ENCODE data around the gene OTUD1. TPM values are rescaled to one million over a fixed set of nuclear protein-coding genes. Genes with fewer than 3 reads are reported as not detected.

Gene OTUD1
- total and polyA plus RNA-seq, 10 of the 15 experiments (the other 5 are each of a cell fraction or from before 2014, with no cell fraction given): 0.18 to 1.6 (median 0.63) TPM; not detected in 1

- Histone ChIP-seq H3K4me1 (ENCODE audit: control insufficient read depth, insufficient read depth, low read length) (peaks cover 18% of the 10 kb centered on the region), H3K36me3 (ENCODE audit: control insufficient read depth in 2 of 2, insufficient read depth in 2 of 2, low read length in 1 of 2) (no peaks in the 10 kb centered on the region), H3K79me2 (ENCODE audit: control insufficient read depth, insufficient read depth, low read length) (no peaks in the 10 kb centered on the region), H3K4me3 (no peak overlapping the region), H2AFZ (ENCODE audit: control insufficient read depth, low read depth, low read length) (no peak overlapping the region), H3K27ac (ENCODE audit: control insufficient read depth, insufficient read depth) (no peak overlapping the region), H3K27me3 (replicated peaks in 1 of 2; ENCODE audit: control insufficient read depth in 2 of 2, insufficient read depth in 2 of 2, low read length in 1 of 2) (no peaks in the 10 kb centered on the region), H4K20me1 (ENCODE audit: control insufficient read depth, insufficient read depth) (no peaks in the 10 kb centered on the region), H3K9me3 (replicated peaks; ENCODE audit: control insufficient read depth, insufficient read depth, low read length) (no peaks in the 10 kb centered on the region), H3K4me2 (ENCODE audit: control insufficient read depth, insufficient read depth) (peak overlapping the region; percentile 71; the same call in 1 of the 2 replicates), H3K9ac (ENCODE audit: control insufficient read depth, insufficient read depth, low read length) (no peak overlapping the region)
- WGBS (ENCODE audit: insufficient coverage, insufficient replicate concordance, low lambda C conversion rate, missing lambda C conversion rate): 92% methylated on average over 2 of the region's 2 CpGs
- DNase-seq (ENCODE audit: low read depth, low spot score) (no peak), ATAC-seq (no peak), FAIRE-seq (no peak)
- POLR2A ChIA-PET: no interaction called here
- SMC1A ChIA-PET (ENCODE audit: uncharacterized antibody, unreplicated experiment): no interaction called here
- CTCF ChIA-PET: no interaction called here
- RAD21 ChIA-PET (ENCODE audit: unreplicated experiment): no interaction called here
- BruUV-seq (replicated peaks): no TSS peak
- in situ Hi-C loops (cut with MboI): no loop called here
- intact Hi-C loops (cut with micrococcal nuclease; ENCODE audit: unreplicated experiment): no loop called here
- TF ChIP-seq CHD2 (IDR thresholded peaks at IDR 0.05; ENCODE audit: borderline replicate concordance, low read depth, low read length) (no peak), EP300 (IDR thresholded peaks at IDR 0.05; ENCODE audit: borderline replicate concordance in 1 of 2, control insufficient read depth in 1 of 2, low read depth in 2 of 2, low read length in 2 of 2) (no peak), HCFC1 (IDR thresholded peaks at IDR 0.05; ENCODE audit: low read length) (no peak), RCOR1 (conservative IDR thresholded peaks at IDR 0.05; ENCODE audit: low read depth, low read length) (no peak), E2F4 (IDR thresholded peaks at IDR 0.05; ENCODE audit: low read depth, low read length) (no peak), PBX3 (IDR thresholded peaks at IDR 0.05; ENCODE audit: insufficient replicate concordance, low read depth, low read length) (no peak), CHD1 (IDR thresholded peaks at IDR 0.05; ENCODE audit: low read depth, low read length) (no peak), HDAC6 (IDR thresholded peaks at IDR 0.05; ENCODE audit: unreplicated experiment) (no peak), BMI1 (IDR thresholded peaks at IDR 0.05; ENCODE audit: borderline replicate concordance) (no peak), CREB1 (IDR thresholded peaks at IDR 0.05; ENCODE audit: low read depth) (no peak), SREBF2 (IDR thresholded peaks at IDR 0.05; ENCODE audit: low read length) (no peak), RAD21 (IDR thresholded peaks at IDR 0.05; ENCODE audit: insufficient read depth, low read depth, low read length) (no peak), MLLT1 (IDR thresholded peaks at IDR 0.05) (no peak), ZNF622 (IDR thresholded peaks at IDR 0.05) (no peak), POLR2AphosphoS2 (IDR thresholded peaks at IDR 0.05; ENCODE audit: low read depth, low read length) (no peak)
- TF ChIP-seq, protein P1, sequence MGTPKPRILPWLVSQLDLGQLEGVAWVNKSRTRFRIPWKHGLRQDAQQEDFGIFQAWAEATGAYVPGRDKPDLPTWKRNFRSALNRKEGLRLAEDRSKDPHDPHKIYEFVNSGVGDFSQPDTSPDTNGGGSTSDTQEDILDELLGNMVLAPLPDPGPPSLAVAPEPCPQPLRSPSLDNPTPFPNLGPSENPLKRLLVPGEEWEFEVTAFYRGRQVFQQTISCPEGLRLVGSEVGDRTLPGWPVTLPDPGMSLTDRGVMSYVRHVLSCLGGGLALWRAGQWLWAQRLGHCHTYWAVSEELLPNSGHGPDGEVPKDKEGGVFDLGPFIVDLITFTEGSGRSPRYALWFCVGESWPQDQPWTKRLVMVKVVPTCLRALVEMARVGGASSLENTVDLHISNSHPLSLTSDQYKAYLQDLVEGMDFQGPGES (IDR thresholded peaks at IDR 0.05): no peak
- TF ChIP-seq, protein P2, sequence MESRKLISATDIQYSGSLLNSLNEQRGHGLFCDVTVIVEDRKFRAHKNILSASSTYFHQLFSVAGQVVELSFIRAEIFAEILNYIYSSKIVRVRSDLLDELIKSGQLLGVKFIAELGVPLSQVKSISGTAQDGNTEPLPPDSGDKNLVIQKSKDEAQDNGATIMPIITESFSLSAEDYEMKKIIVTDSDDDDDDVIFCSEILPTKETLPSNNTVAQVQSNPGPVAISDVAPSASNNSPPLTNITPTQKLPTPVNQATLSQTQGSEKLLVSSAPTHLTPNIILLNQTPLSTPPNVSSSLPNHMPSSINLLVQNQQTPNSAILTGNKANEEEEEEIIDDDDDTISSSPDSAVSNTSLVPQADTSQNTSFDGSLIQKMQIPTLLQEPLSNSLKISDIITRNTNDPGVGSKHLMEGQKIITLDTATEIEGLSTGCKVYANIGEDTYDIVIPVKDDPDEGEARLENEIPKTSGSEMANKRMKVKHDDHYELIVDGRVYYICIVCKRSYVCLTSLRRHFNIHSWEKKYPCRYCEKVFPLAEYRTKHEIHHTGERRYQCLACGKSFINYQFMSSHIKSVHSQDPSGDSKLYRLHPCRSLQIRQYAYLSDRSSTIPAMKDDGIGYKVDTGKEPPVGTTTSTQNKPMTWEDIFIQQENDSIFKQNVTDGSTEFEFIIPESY (IDR thresholded peaks at IDR 0.05): no peak
These were observed 24.2 kb upstream of the OTUD1 start for GRCh38 chr10:23414658-23415057.

Measured in GM12878 (cell line).